AG09319 (cell line): ENCODE results near the gene FRMD3.

Source experiments
- DNase-seq: peaks from one replicate; pipeline ENCODE4 v3.0.0-alpha.2; 2010; ENCODE audit warnings: low read depth; ENCODE audit errors: extremely low read depth
- TF ChIP-seq, protein P1 (sequence below): IDR thresholded peaks from 2 replicates; pipeline ENCODE4 v1.5.1; 2011; ENCODE audit warnings: low read depth, mild to moderate bottlenecking, inconsistent platforms, low read length, moderate library complexity

FRMD3 gene

DNA sequence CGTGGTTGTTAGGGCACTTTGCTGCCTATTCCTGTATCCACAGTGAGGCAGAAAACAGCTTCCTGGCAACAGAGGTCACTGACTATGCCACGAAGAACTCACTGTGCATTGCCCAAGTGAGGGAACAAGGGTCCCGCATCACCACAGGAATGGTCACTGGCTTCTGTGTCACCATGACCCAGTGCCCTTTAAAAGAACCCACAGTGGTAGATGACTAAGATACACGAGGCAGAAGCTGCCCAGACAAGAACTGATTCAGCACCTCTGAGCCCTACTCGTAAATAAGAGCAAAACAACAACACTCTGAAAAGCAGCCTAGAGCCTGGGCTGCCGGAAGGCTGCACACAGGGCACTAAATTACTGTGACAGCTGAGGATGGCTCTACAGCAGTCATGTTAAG lies 238.6 kb downstream of the FRMD3 start:
- DNase-seq, result no peak
- TF ChIP-seq, protein P1, sequence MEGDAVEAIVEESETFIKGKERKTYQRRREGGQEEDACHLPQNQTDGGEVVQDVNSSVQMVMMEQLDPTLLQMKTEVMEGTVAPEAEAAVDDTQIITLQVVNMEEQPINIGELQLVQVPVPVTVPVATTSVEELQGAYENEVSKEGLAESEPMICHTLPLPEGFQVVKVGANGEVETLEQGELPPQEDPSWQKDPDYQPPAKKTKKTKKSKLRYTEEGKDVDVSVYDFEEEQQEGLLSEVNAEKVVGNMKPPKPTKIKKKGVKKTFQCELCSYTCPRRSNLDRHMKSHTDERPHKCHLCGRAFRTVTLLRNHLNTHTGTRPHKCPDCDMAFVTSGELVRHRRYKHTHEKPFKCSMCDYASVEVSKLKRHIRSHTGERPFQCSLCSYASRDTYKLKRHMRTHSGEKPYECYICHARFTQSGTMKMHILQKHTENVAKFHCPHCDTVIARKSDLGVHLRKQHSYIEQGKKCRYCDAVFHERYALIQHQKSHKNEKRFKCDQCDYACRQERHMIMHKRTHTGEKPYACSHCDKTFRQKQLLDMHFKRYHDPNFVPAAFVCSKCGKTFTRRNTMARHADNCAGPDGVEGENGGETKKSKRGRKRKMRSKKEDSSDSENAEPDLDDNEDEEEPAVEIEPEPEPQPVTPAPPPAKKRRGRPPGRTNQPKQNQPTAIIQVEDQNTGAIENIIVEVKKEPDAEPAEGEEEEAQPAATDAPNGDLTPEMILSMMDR, result no peak

DNA sequence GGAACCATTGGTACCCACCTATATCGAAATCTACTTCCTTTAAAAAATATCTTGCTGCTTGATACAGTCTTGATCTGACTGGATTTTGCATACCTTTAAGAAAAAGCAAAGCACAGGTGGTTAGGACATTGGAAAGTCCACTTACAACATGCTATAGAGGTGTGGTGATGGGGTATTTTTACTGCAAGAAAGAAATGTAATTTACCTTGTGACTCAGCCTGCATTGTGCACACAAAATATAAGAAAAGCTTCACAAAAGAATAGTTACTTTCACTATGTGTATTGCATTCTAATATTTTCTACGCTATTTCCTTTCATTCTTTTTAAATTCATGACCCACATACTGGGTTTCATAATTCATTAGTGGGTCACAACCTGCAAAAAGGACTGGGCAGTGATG lies 239.1 kb downstream of the FRMD3 start:
- DNase-seq, result no peak
- TF ChIP-seq, protein P1, result no peak

DNA sequence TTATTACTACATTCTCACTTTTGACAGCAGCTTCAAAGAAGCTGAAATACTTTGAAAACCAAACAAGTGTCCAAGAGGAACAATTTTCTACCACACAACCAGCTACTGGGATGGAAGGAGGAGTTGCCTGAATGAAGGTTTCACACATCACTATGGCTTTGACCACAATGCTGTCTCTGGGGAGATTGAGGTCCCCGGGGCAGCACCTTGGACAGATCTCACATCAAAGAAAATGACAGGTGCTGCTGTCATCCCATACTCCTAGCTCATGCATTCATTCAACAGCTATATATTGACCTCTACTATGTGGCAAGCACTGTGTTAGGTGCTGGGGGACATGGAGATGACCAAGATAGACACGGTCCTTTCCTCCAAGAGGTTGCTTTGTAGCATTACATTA lies 242.1 kb downstream of the FRMD3 start:
- TF ChIP-seq, protein P1, result no peak
- no peak for DNase-seq

DNA sequence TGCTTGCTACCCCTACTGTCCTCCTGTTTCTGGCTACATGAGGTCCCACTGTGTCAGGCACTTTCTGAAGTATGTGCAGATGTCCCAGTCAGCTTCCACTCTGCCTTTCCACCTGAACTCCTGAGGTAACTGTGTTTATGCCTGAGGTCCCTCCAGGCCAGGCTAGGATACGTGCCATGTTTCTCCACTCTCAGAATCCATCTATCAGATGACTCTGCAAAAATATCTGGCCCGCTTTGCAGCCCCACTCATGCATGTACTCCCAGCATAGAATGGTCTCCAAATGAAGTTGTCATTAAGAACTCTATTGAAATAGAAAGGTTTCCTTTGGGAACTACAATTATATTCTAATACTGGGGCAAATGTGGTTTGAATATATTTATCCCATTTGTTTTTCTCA lies 243.4 kb downstream of the FRMD3 start:
- TF ChIP-seq, protein P1, result no peak
- DNase-seq, result no peak

DNA sequence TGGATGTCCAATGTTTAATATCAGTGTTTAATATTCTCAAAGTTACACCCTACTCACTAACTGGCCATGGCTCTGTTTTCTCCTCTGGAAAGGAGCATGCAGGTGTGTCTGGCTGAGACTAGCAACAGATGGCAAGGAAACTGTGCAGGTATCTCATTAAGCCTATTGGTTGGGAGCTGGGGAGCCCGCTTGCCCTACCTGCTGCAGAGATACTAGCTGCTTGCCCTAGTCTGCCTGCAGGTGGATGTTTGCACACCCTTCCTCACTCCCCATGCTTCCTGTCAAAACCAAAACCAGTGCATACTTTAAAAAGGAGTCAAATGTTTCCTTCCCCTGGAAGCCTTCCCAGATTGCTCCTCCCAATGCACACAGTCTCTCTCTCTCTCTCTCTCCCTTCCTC lies 247.0 kb downstream of the FRMD3 start:
- TF ChIP-seq, protein P1, result no peak
- DNase-seq, result no peak

DNA sequence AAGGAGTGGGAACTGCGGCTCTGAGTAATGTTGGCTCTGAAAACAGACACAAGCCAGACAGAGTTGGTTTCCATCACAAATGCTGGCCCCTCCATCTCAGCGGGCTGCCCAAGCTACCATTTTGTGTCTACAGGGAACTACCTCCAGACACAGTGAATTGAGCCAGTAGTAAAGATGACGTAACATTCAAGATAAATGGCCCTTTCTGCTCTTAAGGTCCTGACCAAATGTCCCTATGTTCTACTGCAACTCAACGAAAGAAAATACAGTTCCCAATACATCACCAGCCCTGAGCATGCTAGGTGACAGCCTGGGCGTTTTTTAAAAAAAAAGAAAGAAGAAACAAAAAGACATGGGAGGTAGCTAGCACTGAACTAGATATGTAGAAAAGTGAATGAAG lies 247.5 kb downstream of the FRMD3 start:
- no peak for DNase-seq
- TF ChIP-seq, protein P1, result no peak

DNA sequence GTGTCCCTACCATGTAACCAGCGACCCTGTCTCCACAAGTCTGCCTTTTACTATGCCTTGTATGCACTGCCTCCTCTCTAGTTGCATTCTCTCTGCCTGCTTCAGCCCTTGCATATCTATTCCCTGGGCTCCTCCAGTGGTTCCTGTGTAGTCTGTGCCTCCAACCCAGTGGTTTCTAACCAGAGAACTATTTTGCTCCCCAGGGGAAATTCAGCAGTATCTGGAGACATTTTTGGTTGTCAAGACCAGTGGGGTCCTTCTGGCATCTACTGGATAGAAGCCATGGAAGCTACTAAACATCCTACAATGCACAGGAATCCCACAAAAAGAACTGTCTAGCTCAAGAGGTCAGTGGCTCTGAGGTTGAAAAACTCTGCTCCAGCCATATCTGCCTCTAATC lies 251.2 kb downstream of the FRMD3 start:
- no peak for DNase-seq
- TF ChIP-seq, protein P1, result no peak
